HS-5 (cell line): ENCODE data around the gene PHF21B.
"Not testable (repeated sequence)": the region's sequence is repeated elsewhere in the genome, so short reads cannot be mapped to it uniquely, and the experiment has no call there.

ENCODE experiments used
- DNase-seq: peaks from one replicate; pipeline ENCODE4 v3.0.0-alpha.2; 2012; ENCODE audit warnings: low read depth

Gene PHF21B

DNA sequence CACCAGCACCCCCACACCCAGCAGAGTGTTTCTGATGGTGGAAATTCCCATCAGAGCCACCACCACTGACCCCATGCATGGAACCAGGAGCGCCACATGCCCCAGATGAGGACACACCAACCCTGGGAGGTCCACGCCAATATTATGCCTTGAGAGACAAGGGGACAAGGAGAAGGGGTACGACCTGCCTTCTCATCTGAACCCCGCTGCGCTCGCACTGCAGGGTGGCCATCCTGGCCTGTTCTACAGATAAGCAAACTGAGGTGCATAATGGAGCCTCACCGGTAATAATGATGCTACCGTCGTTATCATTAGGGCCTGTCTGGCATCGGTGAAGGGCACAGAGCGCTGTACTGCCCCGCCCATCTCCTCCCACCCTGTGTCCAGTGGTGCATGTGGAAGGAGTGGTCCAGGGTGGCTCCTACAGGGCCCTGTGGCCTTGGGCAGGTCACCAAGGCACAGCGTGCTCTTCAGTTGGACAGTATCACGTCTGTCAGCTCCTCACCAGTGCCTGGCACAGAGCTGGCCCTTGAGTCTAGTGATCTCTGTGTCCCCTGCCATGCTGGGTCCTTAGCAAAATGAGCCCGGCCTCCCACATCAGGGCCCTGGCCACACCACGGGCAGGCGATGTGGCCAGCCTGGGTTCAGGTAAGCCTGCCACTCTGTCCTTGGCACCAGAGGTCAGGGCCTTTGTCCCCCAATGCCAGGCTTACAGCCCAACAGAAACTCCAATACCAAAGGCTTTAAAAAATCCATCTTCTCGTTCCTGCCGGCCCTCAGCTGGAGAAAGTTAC is 92.2 kb downstream of the PHF21B start:
- no peak for DNase-seq

DNA sequence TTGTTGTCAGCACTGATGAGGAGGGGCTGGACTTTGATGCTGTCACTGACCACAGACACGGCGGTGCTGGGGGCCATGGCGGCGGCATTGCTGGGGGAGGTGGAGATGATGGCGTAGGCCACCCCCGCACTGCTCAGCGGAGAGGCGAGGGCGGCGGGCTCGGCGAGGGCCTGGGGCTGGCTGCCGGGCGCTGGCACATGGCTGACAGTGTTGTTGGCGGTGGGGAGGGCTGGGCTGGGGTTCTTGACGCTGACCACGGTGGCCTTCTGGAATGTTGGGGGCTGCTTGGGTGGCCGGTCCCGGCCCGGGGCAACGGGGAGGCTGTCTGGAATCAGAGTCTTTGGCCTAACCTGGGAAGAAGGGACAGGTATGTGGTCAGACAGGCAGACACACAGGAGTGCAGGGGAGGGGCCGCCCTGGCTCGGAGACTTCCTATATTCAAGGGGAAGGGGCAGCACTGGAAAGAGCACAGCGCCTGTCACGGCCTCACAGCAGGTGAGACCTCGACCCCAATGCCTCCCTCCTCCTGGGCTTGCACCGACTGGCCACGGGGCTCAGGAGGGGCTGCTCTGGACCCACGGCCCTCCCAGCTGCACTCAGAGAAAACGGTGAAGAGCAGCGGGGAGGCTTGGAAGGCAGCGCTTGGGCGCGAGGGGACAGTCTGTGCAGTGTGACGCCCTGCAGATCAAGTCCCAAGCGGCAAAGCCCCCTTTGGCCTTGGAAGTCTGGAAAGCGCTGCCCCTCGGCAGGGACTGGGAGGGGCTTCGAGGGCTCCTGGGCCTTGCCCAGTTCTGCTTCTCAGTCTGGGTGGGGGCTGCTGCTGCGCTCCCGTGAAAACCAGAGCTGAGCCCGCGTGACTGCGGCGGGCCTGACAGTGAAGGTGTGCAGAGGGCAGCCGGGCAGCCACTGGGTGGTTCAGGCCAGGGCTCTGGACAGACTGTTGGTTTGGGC is 93.2 kb downstream of the PHF21B start:
- DNase-seq = no peak

- DNase-seq = no peak
Measured at GRCh38 chr22:44915441-44915840, 94.4 kb downstream of the PHF21B start.

GRCh38 chr22:44914026-44914721 is 95.6 kb downstream of the PHF21B start:
- no peak for DNase-seq

DNA sequence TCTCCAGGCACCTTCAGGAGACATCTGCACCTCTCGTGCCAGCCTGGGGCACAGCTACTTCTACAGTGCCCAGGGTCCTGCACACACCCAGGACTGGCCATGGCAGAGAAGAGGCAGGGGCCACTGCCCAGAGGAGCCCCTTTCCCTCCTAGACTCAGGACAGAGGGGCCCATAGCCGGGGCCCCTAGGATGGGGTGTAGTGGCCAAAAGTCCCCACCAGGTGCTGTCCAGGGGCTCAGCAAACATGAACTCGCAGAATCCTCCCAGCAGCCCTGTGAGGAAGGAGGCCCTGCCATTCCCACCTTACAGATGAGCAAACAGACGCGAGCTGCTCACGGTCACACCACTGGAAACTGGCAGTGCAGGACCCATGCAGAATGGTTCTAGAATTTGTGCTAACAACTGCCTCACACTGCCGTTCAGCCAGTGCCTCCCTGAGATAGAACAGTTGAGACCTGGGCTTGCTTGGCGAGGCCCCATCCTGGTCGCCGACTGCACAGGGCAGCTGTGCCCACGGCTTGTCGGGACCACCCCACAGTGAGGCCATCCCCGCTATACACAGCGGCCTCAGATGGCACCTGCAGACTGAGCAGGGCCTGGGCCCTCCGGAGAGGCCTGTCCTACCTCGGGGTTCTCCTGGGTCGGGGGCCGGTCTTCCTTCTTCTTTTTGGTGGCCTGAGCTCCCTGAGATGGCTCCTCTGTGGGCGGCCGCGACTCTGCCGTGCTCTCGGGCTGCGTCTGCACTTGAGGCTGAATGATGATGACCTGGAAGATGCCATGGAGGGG is 96.4 kb downstream of the PHF21B start:
- no peak for DNase-seq

GRCh38 chr22:44909241-44909640 is 100.6 kb downstream of the PHF21B start:
- no peak for DNase-seq

DNA sequence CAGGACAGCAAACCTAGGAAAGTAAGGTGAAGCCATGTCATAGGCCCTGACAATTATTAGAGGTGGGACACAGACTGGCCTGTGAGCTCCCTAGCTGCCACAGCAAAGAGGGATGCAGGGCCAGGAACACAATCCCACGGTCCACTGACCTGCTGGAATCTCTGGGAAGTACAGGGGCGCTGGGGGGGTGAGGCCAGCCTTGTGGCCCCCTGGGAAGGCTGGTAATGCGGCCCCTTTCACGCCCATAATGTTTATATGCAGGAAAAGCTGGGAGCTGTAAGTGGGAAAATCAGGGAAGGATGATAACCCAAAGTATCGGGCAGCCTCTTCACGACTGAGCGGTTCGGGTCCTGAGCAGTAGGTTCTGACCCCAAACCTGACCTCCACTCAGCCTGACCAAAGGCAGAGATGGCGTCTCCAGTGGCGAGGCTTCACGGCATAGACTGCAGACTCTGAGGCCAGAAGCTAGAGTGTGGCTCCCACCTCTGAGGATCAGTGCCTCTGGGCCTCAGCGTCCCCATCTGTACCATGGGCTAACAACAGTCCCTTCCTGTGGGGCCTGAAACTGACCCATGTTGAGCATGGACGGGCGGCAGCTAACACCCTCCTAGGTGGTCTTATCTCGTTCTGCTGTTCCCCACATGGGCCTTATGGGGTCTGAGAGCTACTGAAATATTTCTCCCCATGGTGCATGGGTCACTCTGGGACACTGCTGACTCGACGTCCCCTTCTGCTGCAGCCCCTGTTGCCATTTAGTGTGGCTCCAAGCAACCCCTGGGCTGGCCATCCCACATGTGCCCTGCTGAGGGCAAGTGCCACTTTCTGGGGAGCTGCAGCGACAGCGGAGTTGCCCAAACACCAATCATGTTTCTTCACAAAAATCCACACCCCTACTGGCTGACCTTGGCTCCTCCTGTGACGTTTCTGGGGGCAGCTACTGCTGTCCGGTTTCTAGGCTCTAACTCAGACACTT is 101.8 kb downstream of the PHF21B start:
- no peak for DNase-seq

DNA sequence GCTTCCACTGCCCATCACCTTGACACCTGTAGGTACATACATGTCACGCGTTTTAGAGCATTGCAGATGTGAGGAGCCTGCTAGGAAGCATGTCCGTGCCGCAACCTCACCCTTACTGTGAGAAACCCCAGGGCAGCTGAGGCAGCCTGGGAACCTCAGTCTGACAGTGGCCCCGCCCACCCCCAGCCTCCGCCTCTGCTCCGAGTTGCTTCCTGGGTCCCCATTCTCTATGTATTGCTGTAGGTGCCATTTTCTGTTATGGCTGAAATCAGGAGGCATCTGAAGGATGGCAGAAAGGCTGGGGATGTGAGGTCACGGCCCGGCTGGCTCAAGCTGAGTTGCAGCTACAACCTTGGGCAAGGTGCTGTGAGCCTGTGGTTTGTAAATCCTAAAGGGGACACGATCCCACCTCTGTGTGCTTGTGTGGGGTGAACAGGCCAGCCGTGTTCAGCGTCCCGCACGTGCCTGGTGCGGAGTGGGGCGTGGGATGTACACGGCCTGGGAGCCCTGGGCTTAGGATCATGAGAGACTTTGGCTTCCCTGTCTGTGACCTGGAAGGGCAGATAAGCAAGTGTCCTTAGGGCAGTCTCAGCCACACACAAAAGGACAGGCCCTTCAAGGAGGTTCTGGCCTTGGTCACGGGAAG is 102.7 kb downstream of the PHF21B start:
- DNase-seq = no peak

DNA sequence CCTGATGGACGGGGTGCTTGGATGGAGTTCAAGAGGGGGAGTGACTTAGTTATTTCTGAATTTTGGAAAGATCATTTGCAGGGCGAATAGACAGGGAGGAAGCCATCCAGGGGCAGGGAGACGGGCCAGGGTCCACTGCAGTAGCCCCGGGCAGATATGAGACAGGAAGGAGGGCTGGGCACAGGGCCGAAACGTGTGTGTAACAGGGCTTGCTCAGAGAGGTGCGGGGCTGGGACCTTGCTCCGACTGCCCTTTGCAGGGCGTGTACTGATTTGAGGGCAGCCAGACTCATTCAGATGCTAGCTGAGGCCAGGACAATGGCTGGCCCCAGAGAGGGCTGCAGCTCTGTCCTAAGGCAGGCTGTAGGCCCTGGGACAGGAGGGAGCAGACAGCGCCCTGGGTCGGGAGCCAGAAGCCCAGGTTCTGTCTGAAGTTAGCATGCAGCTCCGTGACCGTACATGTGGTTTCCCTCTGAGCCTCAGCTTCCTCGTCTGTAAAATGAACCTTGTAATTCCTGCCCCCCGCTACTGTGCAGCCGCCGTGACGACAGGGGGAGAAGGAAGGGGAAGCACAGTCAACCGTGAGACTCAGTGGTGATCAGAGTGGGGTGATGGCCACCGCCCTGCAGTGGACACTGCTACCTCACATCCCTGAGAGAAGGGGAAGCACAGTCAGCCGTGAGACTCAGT is 103.4 kb downstream of the PHF21B start:
- no peak for DNase-seq

DNA sequence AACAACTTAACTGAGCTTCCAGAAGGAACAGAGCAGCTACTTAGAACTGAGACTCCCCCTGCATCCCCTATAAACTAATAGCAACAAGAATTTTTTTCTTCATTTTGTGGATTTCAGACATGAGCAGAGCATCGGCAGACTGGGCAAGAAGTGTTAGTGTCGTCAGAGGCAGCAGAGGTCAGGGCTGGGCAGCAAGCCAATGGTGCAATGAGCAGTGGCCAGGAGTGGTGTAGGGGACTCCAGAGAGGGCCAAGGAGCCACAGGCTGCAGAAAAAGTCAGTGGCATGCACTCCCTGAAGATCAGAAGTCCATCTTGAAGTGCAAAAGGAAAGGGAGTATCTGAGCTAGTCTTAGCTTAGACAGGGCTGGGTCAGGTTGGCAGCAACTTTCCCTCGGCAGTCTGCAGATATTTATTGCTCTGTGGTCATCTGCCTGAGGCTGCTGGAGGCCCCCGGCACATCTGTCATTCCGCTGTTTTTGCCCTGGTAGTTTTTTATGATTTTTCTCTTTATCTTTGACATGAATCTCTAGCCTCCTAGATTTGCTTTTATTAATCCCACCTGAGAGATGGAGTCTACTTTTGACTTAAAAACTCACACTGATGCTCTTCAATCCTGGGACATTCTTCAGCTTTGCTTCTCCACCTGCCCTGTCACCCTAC is 105.2 kb downstream of the PHF21B start:
- not testable (repeated sequence) for DNase-seq

GRCh38 chr22:44903164-44903563 is 106.6 kb downstream of the PHF21B start:
- DNase-seq = not testable (repeated sequence)

DNA sequence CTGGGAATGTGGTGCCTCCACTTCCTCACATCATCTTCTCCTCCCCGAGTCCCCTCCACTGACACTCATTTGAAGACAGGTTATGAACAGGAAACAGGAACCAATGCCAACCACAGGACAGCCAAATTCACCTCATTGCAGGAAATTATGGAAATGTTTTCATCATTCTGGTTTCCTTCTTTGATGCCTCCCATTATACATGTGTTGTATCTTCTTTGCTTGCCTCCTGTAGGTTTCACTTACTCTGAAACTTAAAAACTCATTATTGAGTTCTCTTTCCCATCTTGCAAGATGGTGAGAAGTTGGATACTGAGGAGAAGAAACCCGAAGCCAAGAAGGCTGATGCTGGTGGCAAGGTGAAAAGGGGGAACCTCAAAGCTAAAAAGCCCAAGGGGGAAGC is 108.5 kb downstream of the PHF21B start:
- DNase-seq = no peak

DNA sequence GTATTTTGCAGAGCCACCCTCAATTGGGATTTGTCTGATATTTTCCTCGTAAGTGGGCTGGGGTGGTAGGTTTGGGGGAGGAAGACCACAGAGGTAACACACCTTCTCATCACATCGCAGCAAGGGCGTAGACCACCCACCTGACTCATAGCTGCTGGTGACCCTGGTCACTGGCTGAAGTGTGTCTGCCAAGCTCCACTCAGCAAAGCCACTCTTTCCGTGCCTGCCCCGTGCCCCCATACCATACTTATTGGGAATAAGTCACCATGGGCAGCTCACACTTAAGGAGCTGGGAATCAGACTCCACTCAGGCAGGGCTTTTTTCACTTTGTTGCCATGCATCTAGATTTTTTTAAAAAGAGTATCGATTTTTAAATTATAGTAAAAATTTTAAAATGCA is 111.6 kb downstream of the PHF21B start:
- DNase-seq = no peak

DNA sequence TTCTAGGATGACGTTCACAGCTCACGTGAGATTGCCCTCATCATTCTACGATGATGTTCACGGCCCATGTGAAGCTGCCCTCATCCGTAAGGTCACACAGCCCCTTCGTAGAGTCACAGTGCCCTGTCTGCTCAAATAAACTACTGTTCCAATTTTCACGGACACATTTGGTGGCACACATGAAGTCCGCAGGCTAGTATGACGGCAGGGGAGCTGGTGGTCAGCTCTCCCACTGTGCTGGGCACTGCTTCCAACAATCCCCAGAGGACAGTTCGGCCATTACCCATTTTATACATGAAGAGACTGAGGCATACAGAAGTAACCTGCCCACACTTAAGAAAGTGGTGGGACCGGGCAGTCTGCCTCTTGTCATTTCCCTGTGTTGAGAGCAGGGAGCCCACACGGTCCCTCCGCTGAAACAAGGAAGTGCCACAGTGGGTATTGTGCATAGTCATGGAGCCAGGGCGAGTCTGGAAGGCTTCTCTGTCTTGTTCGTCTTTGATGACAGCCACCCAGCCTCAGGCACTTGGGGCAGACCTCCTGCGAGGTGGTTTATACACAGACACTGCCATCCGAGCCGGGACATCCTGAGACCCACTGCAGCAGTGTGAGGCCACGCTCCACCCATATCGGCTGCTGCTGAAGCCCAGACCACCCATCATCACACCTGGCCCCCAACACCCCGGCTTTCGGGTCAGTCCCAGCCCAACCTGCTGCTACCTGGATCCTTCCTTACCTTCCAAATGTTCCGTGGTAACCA is 114.3 kb downstream of the PHF21B start:
- no peak for DNase-seq

GRCh38 chr22:44894782-44895181 is 115.0 kb downstream of the PHF21B start:
- DNase-seq = no peak

DNA sequence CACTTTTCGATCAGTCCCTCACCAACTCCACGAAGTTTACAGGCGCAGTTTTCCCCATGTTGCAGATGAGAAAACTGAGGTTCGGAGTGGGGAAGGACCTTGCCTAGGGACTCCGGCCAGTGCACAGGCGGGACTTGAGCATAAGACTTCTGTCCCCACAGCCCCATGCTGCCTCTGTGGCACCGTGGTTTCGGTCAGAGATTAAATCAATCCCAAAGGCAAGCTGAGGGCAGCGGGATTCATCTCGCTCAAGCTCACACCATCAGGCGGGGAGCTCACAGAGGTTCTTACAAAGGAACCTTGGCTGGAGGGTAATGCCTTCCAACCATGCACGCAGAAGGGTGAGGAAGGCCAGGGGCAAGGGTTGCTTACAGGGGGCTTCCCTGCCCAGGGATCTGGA is 115.5 kb downstream of the PHF21B start:
- no peak for DNase-seq

- DNase-seq = no peak
Measured at GRCh38 chr22:44893731-44894080, 116.1 kb downstream of the PHF21B start.
